A673 (cell line): ENCODE data around the gene NBPF8.
"Not testable (repeated sequence)": the region's sequence is repeated elsewhere in the genome, so short reads cannot be mapped to it uniquely, and the experiment has no call there.

Experiments used
- EZH2 ChIP-seq: fragments of 200-600 bp; sonication (generic); IDR thresholded peaks from 2 replicates; pipeline ENCODE4 v1.6.1; 2017; ENCODE audit warnings: borderline replicate concordance, low read depth, mild to moderate bottlenecking, mixed read lengths, antibody characterized with exemption, low read length; ENCODE audit not compliant: poor library complexity, severe bottlenecking
- TF ChIP-seq, protein P1 (sequence below): fragments of 300-800, 200-600 bp; sonication (generic); conservative IDR thresholded peaks from 2 replicates; pipeline ENCODE4 v1.5.1; 2017; ENCODE audit warnings: low read depth, mild to moderate bottlenecking, antibody characterized with exemption, low read length, moderate library complexity, mixed read lengths

DNA sequence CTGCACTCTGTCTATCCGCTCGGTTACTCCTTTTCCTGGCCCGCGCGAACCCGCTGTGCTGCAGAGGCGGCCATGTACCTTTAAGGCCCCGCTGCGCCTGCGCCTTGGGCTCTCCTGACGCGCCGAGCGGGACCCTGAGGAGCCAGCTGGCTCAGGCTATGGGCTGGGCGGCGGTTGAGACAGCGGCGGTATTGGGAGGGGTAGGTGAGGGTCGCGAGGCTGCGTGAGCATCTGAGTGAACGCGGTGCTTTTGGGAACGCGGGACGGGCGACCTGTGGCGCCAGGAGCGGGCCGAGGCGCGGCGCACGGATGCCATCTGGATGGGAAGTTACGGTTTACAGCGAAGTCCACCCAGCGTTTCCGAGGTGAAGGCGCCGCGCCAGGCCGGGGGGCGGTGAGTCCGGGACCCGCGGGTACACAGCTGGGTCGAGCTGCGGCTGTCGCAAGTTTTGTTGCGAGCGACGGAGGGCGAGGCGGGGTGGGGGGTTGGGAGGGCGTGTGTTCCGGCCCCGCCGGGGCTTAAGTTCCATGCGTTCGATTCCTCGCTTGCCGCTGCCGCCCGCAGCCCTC lies at the start of gene NBPF8:
- TF ChIP-seq, protein P1, sequence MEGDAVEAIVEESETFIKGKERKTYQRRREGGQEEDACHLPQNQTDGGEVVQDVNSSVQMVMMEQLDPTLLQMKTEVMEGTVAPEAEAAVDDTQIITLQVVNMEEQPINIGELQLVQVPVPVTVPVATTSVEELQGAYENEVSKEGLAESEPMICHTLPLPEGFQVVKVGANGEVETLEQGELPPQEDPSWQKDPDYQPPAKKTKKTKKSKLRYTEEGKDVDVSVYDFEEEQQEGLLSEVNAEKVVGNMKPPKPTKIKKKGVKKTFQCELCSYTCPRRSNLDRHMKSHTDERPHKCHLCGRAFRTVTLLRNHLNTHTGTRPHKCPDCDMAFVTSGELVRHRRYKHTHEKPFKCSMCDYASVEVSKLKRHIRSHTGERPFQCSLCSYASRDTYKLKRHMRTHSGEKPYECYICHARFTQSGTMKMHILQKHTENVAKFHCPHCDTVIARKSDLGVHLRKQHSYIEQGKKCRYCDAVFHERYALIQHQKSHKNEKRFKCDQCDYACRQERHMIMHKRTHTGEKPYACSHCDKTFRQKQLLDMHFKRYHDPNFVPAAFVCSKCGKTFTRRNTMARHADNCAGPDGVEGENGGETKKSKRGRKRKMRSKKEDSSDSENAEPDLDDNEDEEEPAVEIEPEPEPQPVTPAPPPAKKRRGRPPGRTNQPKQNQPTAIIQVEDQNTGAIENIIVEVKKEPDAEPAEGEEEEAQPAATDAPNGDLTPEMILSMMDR, result not testable (repeated sequence)
- TF ChIP-seq EZH2, result not testable (repeated sequence)
